ENCODE measurements around the gene CAPN5. TPM values are rescaled to one million over a fixed set of nuclear protein-coding genes. Genes with fewer than 3 reads are reported as not detected.
A peak's percentile ranks its signal among the peaks of the same experiment; 100 is the strongest.

The CAPN5 gene
- total and polyA plus RNA-seq, 2 of the 13 experiments (the other 11 are each of a cell fraction or from before 2014, with no cell fraction given), result 0.27 to 1.2 TPM

DNA sequence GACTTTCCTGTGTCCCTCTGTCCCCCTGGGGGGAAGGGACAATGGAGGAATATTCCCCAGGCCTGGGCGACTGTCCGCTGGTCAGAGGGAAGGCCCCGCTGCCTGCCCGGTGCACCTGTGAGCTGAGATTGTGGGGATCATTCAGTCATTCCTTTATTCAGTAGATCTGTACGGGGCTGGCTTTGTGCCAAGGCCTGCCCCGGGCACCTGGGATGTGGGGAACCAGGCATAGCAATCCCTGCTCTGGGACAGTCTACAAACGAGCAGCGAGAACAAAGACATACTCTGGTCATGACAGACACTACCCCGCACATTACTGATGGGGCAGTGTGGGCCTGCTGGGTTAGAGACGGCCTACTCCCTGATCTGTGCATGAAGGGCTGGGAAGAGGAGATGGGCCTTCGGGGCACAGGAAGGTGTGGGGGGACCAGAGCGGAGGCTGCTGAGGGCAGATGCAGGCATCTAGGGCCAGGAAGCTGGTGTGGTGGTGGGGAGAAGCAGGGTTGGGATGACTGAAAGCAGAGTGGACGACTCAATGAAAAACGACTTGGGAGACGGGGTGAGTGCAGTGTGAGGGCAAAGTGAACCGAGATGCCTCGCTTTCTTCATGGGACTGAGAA lies 59.5 kb downstream of the CAPN5 start (continued):
- TF ChIP-seq, protein P1, sequence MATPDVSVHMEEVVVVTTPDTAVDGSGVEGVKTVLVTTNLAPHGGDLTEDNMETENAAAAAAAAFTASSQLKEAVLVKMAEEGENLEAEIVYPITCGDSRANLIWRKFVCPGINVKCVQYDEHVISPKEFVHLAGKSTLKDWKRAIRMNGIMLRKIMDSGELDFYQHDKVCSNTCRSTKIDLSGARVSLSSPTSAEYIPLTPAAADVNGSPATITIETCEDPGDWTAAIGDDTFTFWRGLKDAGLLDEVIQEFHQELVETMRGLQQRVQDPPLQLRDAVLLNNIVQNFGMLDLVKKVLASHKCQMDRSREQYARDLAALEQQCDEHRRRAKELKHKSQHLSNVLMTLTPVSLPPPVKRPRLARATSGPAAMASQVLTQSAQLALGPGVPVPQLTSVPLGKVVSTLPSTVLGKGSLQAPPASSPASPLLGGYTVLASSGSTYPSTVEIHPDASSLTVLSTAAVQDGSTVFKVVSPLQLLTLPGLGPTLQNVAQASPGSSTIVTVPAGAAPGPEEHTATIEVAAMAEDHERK (CRISPR knock-in tag; IDR thresholded peaks at IDR 0.05; ENCODE audit: low read depth), result no peak
- TF ChIP-seq TCF12 (IDR thresholded peaks at IDR 0.05), result no peak
- TF ChIP-seq TCF12 (CRISPR knock-in tag; IDR thresholded peaks at IDR 0.05), result no peak
- TF ChIP-seq ZNF839 (CRISPR knock-in tag; IDR thresholded peaks at IDR 0.05; ENCODE audit: borderline replicate concordance), result no peak
- no peak for TF ChIP-seq ZNF260 (CRISPR knock-in tag; IDR thresholded peaks at IDR 0.05; ENCODE audit: borderline replicate concordance, low read depth)
- TF ChIP-seq, protein P2, sequence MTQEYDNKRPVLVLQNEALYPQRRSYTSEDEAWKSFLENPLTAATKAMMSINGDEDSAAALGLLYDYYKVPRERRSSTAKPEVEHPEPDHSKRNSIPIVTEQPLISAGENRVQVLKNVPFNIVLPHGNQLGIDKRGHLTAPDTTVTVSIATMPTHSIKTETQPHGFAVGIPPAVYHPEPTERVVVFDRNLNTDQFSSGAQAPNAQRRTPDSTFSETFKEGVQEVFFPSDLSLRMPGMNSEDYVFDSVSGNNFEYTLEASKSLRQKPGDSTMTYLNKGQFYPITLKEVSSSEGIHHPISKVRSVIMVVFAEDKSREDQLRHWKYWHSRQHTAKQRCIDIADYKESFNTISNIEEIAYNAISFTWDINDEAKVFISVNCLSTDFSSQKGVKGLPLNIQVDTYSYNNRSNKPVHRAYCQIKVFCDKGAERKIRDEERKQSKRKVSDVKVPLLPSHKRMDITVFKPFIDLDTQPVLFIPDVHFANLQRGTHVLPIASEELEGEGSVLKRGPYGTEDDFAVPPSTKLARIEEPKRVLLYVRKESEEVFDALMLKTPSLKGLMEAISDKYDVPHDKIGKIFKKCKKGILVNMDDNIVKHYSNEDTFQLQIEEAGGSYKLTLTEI (CRISPR knock-in tag; conservative IDR thresholded peaks at IDR 0.05), result no peak
- no peak for TF ChIP-seq ZNF816 (CRISPR knock-in tag; IDR thresholded peaks at IDR 0.05; ENCODE audit: borderline replicate concordance)

DNA sequence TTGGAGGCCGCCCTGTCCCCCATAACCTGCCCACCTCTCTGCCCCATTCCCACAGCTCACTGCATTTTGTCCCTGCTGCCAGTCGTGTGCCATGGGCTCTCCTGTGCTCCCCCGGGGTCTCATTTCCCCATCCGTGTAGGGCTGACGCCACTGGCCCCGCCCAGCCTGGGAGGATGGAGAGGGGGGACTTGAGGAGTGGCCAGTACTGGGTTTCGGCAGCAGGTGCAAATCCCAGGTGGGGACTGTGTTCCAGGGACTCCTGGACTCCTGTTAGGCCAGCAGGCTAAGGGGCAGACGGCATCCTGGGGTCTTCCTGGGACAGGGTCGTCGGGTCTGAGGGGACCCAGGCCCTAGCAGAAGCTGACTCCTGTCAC lies 60.1 kb downstream of the CAPN5 start:
- Histone ChIP-seq H3K9ac (ENCODE audit: insufficient read depth, low read depth, low read length) (no peak overlapping the region; the same call in 1 of the 2 replicates), H3K27me3 (ENCODE audit: control insufficient read depth in 1 of 2, insufficient read depth in 2 of 2, low read length in 2 of 2) (peaks cover 0 to 13% of the 10 kb centered on the region in 2 experiments; a peak in 1 of 5 replicates), H4K20me1 (ENCODE audit: insufficient read depth, low read length) (no peaks in the 10 kb centered on the region), H3K27ac (ENCODE audit: extremely low read length, insufficient read depth, low read length) (no peak overlapping the region), H3K79me2 (ENCODE audit: insufficient read depth, low read length) (no peaks in the 10 kb centered on the region), H3K9me3 (ENCODE audit: low read length) (no peaks in the 10 kb centered on the region), H3K4me3 (replicated peaks in 1 of 3; ENCODE audit: insufficient read depth in 1 of 3, low read depth in 2 of 3, low read length in 3 of 3) (peak overlapping the region in 2 of 3 experiments; percentile 54 to 80; a peak in 3 of 6 replicates), H3K4me1 (ENCODE audit: insufficient read depth, low read length) (peaks cover 53% of the 10 kb centered on the region), H3K4me2 (ENCODE audit: low read depth, low read length) (peak overlapping the region; percentile 100), H3K36me3 (replicated peaks in 1 of 2; ENCODE audit: control insufficient read depth in 1 of 2, insufficient read depth in 2 of 2, low read length in 2 of 2) (no peaks in the 10 kb centered on the region), H2AFZ (ENCODE audit: low read length) (no peak overlapping the region)
- BruUV-seq (replicated peaks), result no TSS peak
- intact Hi-C loops (cut with micrococcal nuclease; ENCODE audit: unreplicated experiment) (loop anchor here (1.0 to 2.0 kb wide), 2 partner anchors 61 to 422 kb away; no protein-coding TSS in a partner anchor), in situ Hi-C loops (cut with HindIII; ENCODE audit: extremely low pct_ligation_motif_present, low pct_unique_long_range_greater_than_20kb) (loop anchor here (5.0 kb wide), 1 partner anchor 60 kb away; no protein-coding TSS in a partner anchor)
- DNase-seq (ENCODE audit: low spot score) (no peak), ATAC-seq (peak; percentile 0; the same call in 2 of the 3 replicates), FAIRE-seq (no peak)
- POLR2A ChIA-PET, result interaction anchor here (2.2 to 3.1 kb wide), 4 partner anchors 14 to 61 kb away, joined by 9 to 12 read pairs (median 10); no protein-coding TSS in a partner anchor
- 0% methylated on average over 4 of the region's 10 CpGs for WGBS (ENCODE audit: low lambda C conversion rate)
- CTCF ChIA-PET (ENCODE audit: low intra/inter-chr PET ratio, low total read pairs), result interaction anchor here (1.3 to 5.0 kb wide), 6 partner anchors 13 to 421 kb away, joined by 3 to 150 read pairs (median 6); no protein-coding TSS in a partner anchor
- TF ChIP-seq HOXA5 (CRISPR knock-in tag; IDR thresholded peaks at IDR 0.05) (no peak), ZNF274 (CRISPR knock-in tag; IDR thresholded peaks at IDR 0.05) (no peak), ZNF337 (CRISPR knock-in tag; IDR thresholded peaks at IDR 0.05; ENCODE audit: borderline replicate concordance, low read depth) (no peak), U2AF1 (optimal IDR thresholded peaks at IDR 0.05; ENCODE audit: low read depth, low read length) (no peak), SMAD9 (CRISPR knock-in tag; IDR thresholded peaks at IDR 0.05) (no peak), MZF1 (CRISPR knock-in tag; IDR thresholded peaks at IDR 0.05; ENCODE audit: borderline replicate concordance) (no peak)

All from HepG2 (cell line).